Measurements from ENCODE around the gene PCID2.

PCID2 gene

GRCh38 chr13:113161433-113161832 lies 47.0 kb downstream of the PCID2 start:
- no peak overlapping the region for H3K27ac ChIP-seq
- TF ChIP-seq CTCF (conservative IDR thresholded peaks at IDR 0.05): no peak
- TF ChIP-seq ZFX (IDR thresholded peaks at IDR 0.05): no peak

- TF ChIP-seq ZFX (IDR thresholded peaks at IDR 0.05) (no peak), CTCF (conservative IDR thresholded peaks at IDR 0.05) (no peak)
- H3K27ac ChIP-seq: no peak overlapping the region
These were observed 47.5 kb downstream of the PCID2 start for GRCh38 chr13:113160983-113161382.

- no peak for TF ChIP-seq CTCF (conservative IDR thresholded peaks at IDR 0.05)
- TF ChIP-seq ZFX (IDR thresholded peaks at IDR 0.05): no peak
- no peak overlapping the region for H3K27ac ChIP-seq
These were observed 48.8 kb downstream of the PCID2 start for GRCh38 chr13:113159701-113160100.

- H3K27ac ChIP-seq: no peak overlapping the region
- no peak for TF ChIP-seq ZFX (IDR thresholded peaks at IDR 0.05)
These were observed 49.5 kb downstream of the PCID2 start for GRCh38 chr13:113158946-113159345.

- TF ChIP-seq CTCF (conservative IDR thresholded peaks at IDR 0.05): no peak
- H3K27ac ChIP-seq: no peak within 1 kb of the TSS
These were observed 50.3 kb downstream of the PCID2 start, which contains the start of gene PROZ for GRCh38 chr13:113157929-113158747. Gene PROZ, plus strand, starts transcription at chr13:113158648. Its CDS starts 13 bp downstream, at chr13:113158661.

GRCh38 chr13:113157206-113157928 lies 51.1 kb downstream of the PCID2 start:
- no peak overlapping the region for H3K27ac ChIP-seq
- TF ChIP-seq CTCF (conservative IDR thresholded peaks at IDR 0.05) (no peak), ZFX (IDR thresholded peaks at IDR 0.05) (no peak)

GRCh38 chr13:113155982-113156655 lies 52.4 kb downstream of the PCID2 start:
- H3K27ac ChIP-seq: no peak overlapping the region
- no peak for TF ChIP-seq ZFX (IDR thresholded peaks at IDR 0.05)

GRCh38 chr13:113155201-113155600 lies 53.3 kb downstream of the PCID2 start:
- no peak overlapping the region; the same call in 1 of the 2 replicates for H3K27ac ChIP-seq
- TF ChIP-seq CTCF (conservative IDR thresholded peaks at IDR 0.05): no peak
- no peak for TF ChIP-seq ZFX (IDR thresholded peaks at IDR 0.05)
